ENCODE data around the gene CD63.

Gene CD63

DNA sequence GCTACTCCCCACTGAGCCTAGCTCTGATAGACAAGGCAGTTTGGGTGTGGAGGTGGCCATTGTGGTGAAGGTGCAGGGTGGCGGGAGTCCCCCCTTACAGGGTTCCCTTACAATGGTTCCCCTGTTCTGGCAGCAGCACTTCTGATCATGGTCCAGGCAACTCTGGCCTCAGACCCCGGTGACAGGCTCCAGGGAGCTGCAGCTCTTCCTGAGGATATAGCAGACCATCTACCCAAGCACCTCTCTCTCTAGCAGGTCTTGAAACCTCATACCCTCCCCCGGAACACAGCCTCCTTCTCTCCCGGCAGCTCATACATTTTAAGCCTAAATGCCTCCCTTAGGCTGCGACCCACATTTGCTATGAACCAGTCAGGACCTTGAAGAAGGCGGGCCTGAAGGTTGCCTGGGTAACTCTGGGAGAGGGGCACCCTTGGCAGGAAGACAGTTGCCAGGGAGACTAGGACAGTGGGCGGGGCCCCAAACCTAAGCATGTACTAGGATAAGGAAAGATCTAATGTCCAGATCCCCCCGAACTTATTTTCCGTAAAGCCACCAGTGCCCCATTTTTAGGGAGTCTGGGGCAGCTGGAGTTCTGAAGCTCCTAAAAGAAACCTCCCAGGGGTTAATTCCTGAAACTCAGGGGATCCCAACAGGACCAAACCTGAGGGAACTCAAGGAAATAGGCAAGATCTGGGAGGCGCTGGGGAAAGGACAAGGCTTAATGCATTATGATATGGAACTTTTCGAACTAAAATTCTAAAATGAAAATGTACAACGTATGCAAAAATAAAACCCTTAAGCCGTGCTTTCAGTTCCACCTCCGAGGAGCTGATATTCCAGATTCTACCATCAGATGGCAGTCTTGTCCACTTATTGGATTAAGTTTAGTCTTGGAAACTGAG, 9.6 kb upstream of the CD63 start:
- peak; percentile 67 for DNase-seq

DNA sequence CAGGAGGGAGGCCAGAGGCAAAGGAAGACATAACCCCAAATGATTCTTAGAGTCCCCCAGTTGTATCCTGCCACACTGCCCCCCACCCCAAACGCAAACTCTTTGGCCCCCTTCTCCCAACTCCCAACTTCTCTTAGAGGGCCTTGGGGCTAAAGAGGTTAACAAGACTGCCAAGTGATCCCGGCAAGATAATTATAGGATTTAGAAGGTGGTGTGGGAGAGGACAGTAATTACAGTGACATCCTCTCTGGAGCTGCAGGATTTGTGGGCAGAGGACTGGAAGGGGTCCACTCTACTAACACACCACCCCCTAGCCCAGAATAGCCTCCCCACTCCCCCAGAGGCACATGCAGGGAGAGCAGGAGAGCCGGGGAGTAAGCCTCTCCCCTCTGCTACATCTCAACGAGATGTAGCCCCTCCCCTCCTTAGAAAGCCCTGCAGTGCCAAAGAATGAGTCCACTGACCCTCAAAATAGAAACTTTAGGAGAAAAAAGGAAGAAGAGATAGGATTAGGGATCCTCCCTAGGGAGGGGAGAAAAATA, 8.8 kb upstream of the CD63 start:
- no peak for DNase-seq

DNA sequence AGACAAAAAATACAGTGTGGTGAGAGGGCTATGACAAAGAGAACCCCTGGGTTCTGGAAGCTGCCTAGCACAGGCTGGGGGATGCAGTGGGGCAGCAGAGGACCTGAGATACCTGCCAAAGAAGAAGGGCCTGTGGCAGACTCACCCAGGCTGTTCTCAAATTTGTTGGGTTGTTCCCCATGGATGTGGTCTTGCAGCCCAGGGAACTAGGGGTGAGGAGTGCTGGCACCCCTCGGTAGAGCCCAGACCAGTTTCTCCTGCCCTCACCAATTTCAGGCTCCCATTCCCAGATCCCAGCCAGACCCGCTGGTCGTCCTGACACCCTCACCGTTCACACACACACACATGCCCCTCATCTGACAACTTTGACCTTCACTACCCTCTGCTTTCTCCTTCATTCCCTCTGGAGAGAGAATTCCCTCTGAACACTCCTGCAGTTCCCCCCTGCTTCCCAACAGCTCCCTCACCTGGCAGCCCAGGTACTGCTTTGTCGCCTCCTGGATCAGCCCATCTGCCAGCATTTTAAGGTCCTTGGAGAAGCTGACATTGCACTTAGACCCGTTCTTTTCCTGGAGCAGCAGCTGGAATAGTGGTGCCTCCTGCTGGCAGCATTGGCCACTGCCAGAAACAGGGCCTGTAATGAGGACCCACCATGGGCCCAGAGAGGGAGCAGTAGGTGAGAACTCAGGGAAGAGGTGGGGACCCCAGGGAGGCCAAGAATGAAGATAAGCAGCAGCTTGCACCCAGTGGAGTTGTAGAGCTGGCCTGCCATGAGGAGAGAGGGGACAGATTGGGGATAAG, 8.2 kb upstream of the CD63 start:
- DNase-seq = peak; percentile 41

DNA sequence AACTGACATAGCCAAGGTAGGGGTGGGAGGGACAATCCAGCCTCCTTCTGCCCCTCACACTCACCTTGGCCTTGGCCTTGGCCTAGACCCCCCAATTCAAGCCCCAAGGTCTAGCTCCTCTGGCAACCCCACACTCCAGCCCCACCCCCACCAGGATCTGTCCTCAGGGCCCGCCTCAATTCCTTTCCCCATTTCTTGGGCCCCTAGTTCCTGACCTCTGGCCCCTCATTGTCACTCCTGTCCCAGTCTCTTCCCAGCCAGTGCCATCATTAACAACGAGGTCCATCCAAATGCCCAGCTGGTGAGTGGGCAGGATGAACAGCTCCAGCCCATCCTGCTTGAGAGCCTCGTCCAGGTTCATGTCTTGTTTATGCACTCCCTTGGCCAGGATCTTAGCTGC, 7.3 kb upstream of the CD63 start:
- no peak for DNase-seq

DNA sequence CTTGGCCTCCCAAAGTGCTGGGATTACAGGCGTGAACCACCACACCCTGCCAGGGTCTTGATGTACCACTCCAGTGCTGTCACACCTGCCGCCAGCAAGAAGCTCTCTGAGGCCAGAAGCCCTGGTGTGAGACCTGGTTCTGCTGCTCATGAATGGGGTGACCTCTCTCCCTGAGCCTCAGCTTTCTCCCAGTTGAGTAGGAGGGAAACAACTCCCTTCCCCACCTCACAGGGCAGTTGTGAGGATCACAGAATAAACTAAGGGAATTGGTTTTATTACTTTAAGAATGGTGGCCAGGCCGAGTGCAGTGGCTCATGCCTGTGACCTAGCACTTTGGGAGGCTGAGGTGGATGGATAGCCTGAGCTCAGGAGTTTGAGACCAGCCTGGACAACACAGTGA, 5.8 kb upstream of the CD63 start:
- DNase-seq = no peak

DNA sequence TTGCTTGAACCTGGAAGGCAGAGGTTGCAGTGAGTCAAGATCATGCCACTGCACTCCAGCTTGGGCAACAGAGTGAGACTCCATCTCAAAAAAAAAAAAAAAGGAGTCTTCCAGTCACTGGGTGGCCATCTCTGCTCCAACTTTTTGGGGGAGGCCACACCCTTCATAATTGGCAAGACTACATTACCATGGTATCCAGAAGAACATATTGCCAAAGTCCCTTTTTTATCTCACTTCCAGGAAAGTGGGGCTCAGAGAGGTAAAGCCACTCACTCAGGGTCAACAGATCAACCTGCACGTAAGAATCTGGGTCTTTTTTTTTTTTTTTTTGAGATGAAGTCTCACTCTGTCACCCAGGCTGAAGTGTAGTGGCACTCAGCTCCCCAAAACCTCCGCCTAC, 5.0 kb upstream of the CD63 start:
- DNase-seq = no peak

DNA sequence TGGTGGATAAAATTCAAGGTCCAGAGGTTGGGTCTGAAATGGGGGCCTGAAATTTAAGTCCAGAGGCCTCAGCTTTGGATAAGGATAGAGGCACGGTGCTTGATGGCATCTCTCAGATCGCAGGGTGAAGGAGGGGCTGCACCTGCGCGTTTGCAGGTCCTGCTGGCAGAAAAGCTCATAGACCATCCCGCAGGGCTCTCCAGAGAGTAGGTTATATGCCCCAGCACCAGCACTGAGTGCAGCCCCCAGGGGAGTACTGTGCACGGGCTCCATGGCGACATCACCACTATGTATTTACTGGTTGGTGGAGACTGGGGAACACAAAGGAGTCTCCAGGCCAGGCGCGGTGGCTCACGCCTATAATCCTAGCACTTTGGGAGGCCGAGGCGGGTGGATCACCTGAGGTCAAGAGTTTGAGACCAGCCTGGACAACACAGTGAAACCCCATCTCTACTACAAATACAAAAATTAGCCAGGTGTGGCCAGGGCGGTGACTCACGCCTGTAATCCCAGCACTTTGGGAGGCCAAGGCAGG, 4.3 kb upstream of the CD63 start:
- DNase-seq = no peak

DNA sequence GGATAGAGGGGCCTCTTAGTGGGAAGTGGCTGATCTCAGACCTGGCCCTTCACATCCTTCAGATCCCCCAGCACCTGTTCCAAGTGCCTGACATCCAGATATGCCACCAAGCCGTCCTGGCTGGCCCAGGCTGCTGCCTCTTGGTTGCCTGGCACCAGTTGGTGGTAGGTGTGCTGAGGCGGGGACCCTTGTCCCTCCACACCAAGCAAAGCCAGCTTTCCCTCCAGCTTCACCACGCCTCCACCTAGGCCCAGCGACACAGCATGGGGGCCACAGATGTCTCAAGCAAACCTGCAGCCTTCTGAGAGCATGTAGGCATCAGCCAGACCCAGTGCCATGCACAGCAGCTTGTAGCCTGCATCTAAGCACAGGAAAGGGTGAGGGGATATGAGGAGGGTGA, 3.5 kb upstream of the CD63 start:
- no peak for DNase-seq

DNA sequence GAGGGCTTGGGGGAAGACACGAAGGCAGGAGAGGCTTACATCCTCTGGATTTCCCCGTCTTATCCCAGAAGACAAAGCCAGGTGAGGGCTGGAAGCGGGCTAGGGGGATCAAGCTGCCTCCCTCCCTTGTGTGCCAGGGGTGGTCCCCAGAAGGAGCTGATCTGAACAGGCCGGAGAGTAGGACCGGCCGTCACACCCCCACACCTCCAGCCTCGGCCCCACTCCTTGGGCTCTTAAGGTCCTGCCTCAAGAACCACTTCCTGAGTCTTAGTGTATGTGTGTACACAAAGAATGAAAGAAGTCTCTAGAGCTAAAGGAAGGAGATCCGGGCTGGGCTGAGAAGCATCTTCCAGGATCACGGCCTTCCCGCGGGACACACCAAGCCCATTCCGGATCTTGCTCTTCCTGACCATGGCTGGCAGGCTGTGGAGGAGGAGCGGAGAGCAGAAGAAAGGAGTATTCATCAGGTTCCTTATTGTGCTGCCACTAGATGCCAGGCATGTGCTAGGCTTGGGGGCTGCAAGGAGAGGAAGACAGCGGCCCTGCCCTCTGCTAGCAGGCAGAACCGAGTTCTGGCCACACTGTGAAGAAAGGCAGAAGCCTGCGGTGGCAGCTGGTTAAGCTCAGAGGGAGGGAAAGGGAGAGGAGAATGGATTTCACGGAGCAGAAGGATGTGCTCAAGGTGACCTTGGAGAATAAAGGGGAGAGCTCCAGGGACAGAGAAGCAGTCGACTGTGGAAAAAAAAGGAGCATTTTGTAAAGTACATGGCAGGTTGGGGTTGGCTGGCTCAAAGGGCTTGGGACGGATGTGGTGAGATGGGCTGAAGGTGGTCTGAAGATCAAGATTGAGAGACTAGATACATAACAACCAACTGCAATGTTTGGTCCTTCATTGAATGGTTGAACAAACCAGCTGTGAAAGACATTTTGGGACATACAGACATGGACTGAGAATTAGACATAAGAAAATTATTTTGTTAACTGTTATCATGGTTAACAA, 1.3 kb upstream of the CD63 start:
- DNase-seq = peak; percentile 59

DNA sequence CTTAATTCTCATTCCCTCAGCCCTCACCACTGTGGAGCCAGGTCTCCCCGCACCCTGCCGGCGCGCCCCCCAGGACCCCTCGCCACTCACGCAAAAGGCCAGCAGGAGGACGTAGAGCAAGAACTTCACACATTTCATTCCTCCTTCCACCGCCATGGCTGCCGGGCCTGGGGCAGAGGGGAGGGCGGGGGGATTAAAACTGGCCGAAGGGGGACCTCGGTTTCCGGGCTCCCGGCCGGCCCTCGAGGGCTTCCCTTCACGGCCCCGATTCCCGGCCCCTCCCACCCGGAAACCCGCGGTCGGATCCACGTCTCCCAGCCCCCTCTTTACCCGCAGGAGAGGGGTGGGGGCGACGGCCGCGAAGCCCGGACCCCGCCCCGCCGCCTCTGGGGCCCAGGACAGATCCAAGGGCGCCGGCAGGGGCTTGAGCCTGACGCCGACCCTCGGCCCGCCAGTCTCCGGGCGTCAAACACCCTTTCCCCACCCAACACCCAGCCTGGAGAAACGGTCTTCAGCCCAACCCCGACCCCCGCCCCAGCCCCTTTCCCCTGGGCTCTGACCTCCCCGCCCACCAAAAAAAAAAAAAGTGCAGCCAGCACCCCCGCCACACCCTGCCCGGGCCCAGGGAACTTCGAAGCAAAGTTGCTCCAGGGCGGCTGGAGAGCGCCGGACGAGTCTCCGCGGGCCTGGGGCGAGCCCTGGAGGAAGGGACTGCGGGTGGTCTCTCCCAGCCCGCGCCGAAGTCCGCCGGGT, 447 bp downstream of the CD63 start:
- DNase-seq = peak; percentile 13

DNA sequence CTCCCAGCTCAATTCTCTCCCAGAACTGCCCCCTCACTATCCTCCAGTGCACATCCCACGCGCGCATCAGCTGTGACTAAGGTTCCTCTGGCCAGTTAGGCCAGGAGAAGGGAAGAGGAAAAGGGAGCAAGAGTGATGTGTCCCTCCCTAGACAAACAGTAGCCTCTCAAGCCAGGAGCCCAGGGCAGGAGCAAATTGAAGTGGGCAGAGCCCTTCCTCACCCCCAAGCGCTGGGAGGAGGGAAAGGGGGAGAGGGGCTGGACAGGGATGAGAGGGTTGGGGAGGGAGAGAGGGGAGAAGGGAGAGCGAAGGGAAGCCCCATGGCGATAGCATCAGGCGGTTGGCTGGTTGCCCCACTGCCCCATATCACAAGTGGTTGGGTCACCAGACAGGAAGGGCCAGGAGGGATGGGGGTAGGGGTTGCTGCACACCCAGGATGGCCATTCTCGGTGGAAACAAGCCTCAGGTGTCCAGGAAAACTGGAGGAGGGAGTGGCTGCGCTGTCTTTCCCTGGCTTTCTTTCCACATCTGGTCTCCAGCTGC, 1.1 kb downstream of the CD63 start:
- DNase-seq = no peak

DNA sequence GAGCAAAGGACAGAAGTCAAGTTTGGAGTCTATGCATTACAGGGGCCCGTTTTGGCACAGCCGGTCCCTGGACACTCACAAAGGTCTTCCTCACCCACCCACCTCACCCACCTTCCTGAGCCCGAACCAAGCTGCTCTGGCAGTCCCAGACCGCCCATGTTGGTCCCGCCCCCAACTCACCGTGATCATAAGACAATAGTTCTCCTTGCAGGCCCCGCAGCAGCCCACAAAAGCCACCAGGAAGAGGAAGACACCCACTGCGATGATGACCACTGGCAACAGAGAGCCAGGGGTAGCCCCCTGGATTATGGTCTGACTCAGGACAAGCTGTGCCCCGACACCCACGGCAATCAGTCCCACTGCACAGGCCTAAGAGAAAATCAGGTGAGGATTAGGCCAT, 1.8 kb downstream of the CD63 start:
- DNase-seq = no peak

DNA sequence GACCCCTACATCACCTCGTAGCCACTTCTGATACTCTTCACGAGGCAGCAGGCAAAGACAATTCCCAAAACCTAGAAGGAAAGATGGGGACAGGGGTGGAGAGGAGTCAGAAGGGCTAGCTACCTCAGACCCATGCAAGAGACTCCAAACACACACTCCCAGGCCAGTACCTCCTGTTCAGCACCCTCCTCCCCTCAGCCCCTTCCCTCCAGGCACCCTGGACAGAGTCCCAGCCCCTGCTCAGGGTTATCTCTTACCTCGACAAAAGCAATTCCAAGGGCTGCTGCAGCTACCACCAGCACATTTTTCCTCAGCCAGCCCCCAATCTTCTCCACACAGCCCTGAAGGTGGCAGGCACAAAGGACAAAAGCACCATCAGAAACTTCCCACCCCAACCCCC, 3.3 kb downstream of the CD63 start:
- DNase-seq = no peak

DNA sequence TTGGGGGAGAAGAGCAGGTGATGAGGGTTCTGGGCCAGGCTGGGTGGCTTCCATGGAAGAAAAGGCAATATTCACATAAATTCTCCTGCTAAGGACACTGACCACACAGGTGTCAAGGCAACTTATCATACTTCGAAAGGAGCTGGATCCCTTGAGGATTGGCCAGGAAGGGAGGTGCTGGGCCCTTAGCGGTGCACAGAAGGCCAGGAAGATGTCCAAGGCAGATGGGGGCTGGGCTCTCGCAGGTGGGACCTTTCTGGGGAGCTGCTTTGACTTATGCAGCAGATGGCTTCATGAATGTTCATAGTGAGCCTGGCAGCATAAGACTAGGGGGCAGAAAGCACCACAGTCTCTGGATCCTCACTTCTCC, 3.9 kb downstream of the CD63 start:
- DNase-seq = no peak

DNA sequence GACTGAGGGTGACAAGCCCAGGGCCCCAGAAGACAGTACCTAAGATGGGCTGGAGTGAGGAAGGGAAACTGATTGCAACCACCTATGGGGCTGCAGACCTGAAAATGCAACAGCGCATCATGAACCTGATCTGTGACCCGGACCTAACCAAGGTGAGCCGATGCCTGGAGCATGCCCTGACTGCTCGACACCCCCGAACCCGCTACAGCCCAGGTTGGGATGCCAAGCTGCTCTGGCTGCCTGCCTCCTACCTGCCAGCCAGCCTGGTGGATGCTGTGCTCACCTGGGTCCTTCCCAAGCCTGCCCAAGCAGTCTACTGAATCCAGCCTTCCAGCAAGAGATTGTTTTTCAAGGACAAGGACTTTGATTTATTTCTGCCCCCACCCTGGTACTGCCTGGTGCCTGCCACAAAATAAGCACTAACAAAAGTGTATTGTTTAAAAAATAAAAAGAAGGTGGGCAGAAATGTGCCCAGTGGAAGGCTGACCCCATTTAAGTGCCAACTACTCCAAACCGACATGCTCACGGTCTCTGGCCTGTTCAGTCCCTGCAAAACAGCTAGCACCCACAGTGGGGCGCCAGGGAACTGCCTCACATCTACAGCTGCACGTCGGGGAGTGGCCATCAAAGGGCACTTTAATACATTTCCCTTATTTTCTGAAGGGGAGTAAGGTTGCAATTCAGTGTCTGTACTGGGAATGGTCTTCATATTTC, 4.4 kb downstream of the CD63 start:
- DNase-seq = peak; percentile 29

DNA sequence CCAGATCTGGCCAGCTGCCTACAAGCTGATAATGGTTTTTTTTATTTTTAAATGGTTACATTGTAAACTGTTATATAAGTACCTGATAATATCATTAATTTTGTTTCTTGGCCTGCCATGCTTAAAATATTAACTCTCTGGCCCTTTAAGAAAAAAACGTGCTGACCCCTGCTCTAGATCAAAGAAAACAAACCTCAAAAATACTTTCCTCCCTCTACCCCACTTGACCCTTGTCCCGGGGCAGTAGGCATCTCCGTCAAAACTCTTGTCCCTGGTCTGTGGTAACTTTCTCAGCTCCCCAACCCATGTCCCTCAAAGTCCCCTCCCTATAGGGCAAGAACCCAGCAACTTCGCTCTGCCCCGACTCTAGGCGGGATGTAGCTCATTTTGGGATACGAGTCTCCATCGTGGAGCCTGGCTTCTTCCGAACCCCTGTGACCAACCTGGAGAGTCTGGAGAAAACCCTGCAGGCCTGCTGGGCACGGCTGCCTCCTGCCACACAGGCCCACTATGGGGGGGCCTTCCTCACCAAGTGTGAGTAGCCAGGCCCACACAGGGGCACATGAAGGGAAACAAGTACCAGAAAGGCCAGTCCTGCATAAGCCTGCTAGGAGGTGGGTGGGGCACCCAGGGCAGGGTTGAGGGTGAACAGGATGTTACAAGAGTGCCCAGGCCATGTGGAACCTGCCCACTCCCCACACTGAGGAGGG, 5.1 kb downstream of the CD63 start:
- DNase-seq = no peak

DNA sequence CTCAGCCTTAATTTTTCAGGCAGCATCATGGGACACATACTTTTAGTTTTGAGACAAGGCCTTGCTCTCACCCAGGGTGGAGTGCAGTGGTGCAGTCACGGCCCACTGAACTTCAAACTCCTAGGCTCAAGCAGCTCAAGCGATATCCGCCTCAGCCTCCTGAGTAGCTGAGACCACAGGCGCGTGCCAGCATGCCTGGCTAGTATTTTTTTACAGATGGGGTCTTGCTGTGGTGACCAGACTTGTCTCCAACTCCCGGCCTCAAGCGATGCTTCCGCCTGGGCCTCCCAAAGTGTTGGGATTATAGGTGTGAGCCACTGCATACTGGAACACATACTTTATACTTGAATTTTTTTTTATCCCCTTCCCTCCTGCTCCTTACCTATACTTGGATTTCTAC, 5.9 kb downstream of the CD63 start:
- DNase-seq = no peak

DNA sequence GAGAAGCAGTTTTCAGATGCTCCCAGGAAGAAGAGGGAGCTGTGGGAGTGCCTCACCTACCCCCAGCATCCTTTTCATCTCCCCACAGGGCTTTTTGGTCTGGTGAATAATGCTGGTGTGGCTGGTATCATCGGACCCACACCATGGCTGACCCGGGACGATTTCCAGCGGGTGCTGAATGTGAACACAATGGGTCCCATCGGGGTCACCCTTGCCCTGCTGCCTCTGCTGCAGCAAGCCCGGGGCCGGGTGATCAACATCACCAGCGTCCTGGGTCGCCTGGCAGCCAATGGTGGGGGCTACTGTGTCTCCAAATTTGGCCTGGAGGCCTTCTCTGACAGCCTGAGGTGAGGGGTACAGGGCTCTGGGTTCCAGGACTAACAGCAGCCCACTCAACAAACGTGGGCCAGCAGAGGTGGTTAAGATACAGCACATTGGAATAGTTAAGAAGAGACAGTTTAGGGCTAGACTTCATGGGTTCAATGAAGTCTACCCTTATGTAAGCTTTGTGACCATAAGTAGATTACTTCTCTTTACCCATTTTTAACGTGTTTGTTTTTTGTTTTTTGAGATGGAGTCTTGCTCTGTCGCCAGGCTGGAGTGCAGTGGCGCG, 7.1 kb downstream of the CD63 start:
- no peak for DNase-seq

DNA sequence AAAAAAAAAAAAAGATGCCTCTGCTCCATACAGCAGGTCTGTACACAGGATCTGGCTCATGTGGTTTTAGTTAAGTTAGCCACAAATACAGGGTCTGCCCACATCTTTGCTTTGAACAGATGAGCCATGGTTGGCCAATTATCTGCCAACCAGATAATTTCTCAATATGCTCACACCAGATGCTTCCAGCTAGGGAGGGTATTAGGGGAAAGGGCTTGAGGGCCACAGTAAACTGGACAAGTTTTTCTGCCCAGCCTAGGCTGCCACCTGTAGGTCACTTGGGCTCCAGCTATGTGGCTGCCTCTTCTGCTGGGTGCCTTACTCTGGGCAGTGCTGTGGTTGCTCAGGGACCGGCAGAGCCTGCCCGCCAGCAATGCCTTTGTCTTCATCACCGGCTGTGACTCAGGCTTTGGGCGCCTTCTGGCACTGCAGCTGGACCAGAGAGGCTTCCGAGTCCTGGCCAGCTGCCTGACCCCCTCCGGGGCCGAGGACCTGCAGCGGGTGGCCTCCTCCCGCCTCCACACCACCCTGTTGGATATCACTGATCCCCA, 7.8 kb downstream of the CD63 start:
- DNase-seq = peak; percentile 37
